NCI-H2196 (cell line): ENCODE data around the gene G3BP1.
"Not testable (repeated sequence)": the region's sequence is repeated elsewhere in the genome, so short reads cannot be mapped to it uniquely, and the experiment has no call there.

Experiments
- DNase-seq: peaks from one replicate; lab custom pipeline; 2025; ENCODE audit not compliant: unreplicated experiment; lab: John Stamatoyannopoulos, UW

G3BP1 gene

GRCh38 chr5:151795426-151795825 is 23.7 kb downstream of the G3BP1 start:
- no peak for DNase-seq

GRCh38 chr5:151798674-151799073 is 26.9 kb downstream of the G3BP1 start:
- DNase-seq = no peak

- DNase-seq = no peak
These were observed 27.7 kb downstream of the G3BP1 start for GRCh38 chr5:151799407-151799806.

- DNase-seq = no peak
These were observed 28.8 kb downstream of the G3BP1 start for GRCh38 chr5:151800532-151800931.

GRCh38 chr5:151805414-151806223 is 33.9 kb downstream of the G3BP1 start:
- no peak for DNase-seq

GRCh38 chr5:151808451-151809169 is 36.9 kb downstream of the G3BP1 start:
- no peak for DNase-seq

GRCh38 chr5:151810449-151810848 is 38.7 kb downstream of the G3BP1 start:
- no peak for DNase-seq

- DNase-seq = no peak
These were observed 39.1 kb downstream of the G3BP1 start for GRCh38 chr5:151810897-151811296.

- DNase-seq = no peak
These were observed 40.0 kb downstream of the G3BP1 start for GRCh38 chr5:151811593-151812321.

GRCh38 chr5:151812757-151813309 is 41.1 kb downstream of the G3BP1 start:
- DNase-seq = no peak

GRCh38 chr5:151815051-151815450 is 43.3 kb downstream of the G3BP1 start:
- no peak for DNase-seq

- no peak for DNase-seq
These were observed 48.1 kb downstream of the G3BP1 start for GRCh38 chr5:151819830-151820229.

GRCh38 chr5:151820271-151820670 is 48.5 kb downstream of the G3BP1 start:
- no peak for DNase-seq

GRCh38 chr5:151820903-151821302 is 49.1 kb downstream of the G3BP1 start:
- DNase-seq = peak; percentile 10

GRCh38 chr5:151822141-151822540 is 50.4 kb downstream of the G3BP1 start:
- DNase-seq = no peak

- DNase-seq = peak; percentile 68
These were observed 53.7 kb downstream of the G3BP1 start for GRCh38 chr5:151825445-151825844.

- no peak for DNase-seq
These were observed 57.6 kb downstream of the G3BP1 start for GRCh38 chr5:151829370-151829769.

- DNase-seq = not testable (repeated sequence)
These were observed 61.1 kb downstream of the G3BP1 start for GRCh38 chr5:151832843-151833242.

GRCh38 chr5:151846765-151847164 is 75.0 kb downstream of the G3BP1 start:
- DNase-seq = no peak

GRCh38 chr5:151847871-151848270 is 76.1 kb downstream of the G3BP1 start:
- DNase-seq = no peak

GRCh38 chr5:151855701-151856100 is 83.9 kb downstream of the G3BP1 start:
- DNase-seq = no peak
